GM19043 (cell line): ENCODE measurements around the gene HMG20A.

ENCODE experiments used
- ATAC-seq: cut with Tn5 transposase; IDR thresholded peaks from one replicate; pipeline ENCODE4 v1.9.1; 2021; ENCODE audit warnings: low read depth; ENCODE audit not compliant: unreplicated experiment

The HMG20A gene

GRCh38 chr15:77513226-77513625 is 92.5 kb downstream of the HMG20A start:
- ATAC-seq = no peak

- ATAC-seq = no peak
These were observed 94.1 kb downstream of the HMG20A start for GRCh38 chr15:77514641-77515402.

GRCh38 chr15:77515613-77516012 is 94.9 kb downstream of the HMG20A start:
- no peak for ATAC-seq

GRCh38 chr15:77516076-77516475 is 95.4 kb downstream of the HMG20A start:
- ATAC-seq = no peak

GRCh38 chr15:77516786-77517185 is 96.1 kb downstream of the HMG20A start:
- ATAC-seq = no peak

- ATAC-seq = no peak
These were observed 96.9 kb downstream of the HMG20A start for GRCh38 chr15:77517579-77517978.

GRCh38 chr15:77518458-77518857 is 97.8 kb downstream of the HMG20A start:
- ATAC-seq = no peak

- ATAC-seq = no peak
These were observed 98.9 kb downstream of the HMG20A start for GRCh38 chr15:77519540-77519939.

GRCh38 chr15:77521206-77521605 is 100.5 kb downstream of the HMG20A start:
- ATAC-seq = no peak

- no peak for ATAC-seq
These were observed 104.7 kb downstream of the HMG20A start for GRCh38 chr15:77525400-77525811.

GRCh38 chr15:77525907-77526594 is 105.4 kb downstream of the HMG20A start:
- ATAC-seq = no peak

GRCh38 chr15:77526595-77527163 is 106.0 kb downstream of the HMG20A start:
- ATAC-seq = no peak

GRCh38 chr15:77527164-77527778 is 106.6 kb downstream of the HMG20A start:
- ATAC-seq = no peak

GRCh38 chr15:77527831-77528231 is 107.1 kb downstream of the HMG20A start:
- no peak for ATAC-seq

GRCh38 chr15:77528290-77528967 is 107.7 kb downstream of the HMG20A start:
- no peak for ATAC-seq

- ATAC-seq = no peak
These were observed 108.3 kb downstream of the HMG20A start for GRCh38 chr15:77528968-77529319.

- ATAC-seq = no peak
These were observed 108.9 kb downstream of the HMG20A start for GRCh38 chr15:77529394-77530159.

GRCh38 chr15:77530576-77530975 is 109.9 kb downstream of the HMG20A start:
- ATAC-seq = no peak

- ATAC-seq = no peak
These were observed 110.7 kb downstream of the HMG20A start for GRCh38 chr15:77531191-77532000.
